A549 (cell line): ENCODE results near the gene STXBP6. TPM values are rescaled to one million over a fixed set of nuclear protein-coding genes. Genes with fewer than 3 reads are reported as not detected.

Experiments
- ATAC-seq, 2 experiments: fragments of 200-7000 bp in 1 of 2; fragments of >200 bp in 1 of 2; cut with Nextera tagmentation in 1 of 2; cut with Tn5 transposase in 1 of 2; 3 replicates each; pipeline versions ENCODE4 v1.8.0 to v1.9.1; 2018 to 2020; ENCODE audit warnings: mild to moderate bottlenecking in 1 of 2, moderate library complexity in 1 of 2
- CTCF ChIA-PET: fragments of 300-600 bp; sonication (Branson Sonifier 250); formaldehyde crosslinking; extraction: SDS; loops from one replicate; lab custom pipeline; 2021; ENCODE audit warnings: antibody characterized with exemption, inconsistent platforms; lab: Yijun Ruan, JAX
- POLR2A ChIA-PET: fragments of 350-600 bp; formaldehyde crosslinking; extraction: SDS; loops from one replicate; lab custom pipeline; 2021; ENCODE audit warnings: antibody characterized with exemption, inconsistent platforms; lab: Yijun Ruan, JAX
- DNase-seq, 2 experiments: peaks; one replicate each; pipeline versions ENCODE4 v3.0.0 to v3.0.0-alpha.2; 2011 to 2016; ENCODE audit warnings: low read depth in 1 of 2, low spot score in 1 of 2
- FAIRE-seq: peaks from 2 replicates; lab custom pipeline; 2011; peaks lifted over from hg19 to GRCh38; lab: Jason Lieb, UNC
- H3K27ac ChIP-seq, 2 experiments: fragments of >200 bp; sonication (Bioruptor Twin); formaldehyde crosslinking; 3 replicates each; pipeline ENCODE4 v1.5.1; 2016 to 2017
- H3K4me1 ChIP-seq: fragments of >200 bp; sonication (Bioruptor Twin); formaldehyde crosslinking; 3 replicates; pipeline ENCODE4 v1.6.1; 2016
- H3K4me2 ChIP-seq: fragments of >200 bp; sonication (Bioruptor Twin); formaldehyde crosslinking; 3 replicates; pipeline ENCODE4 v1.6.1; 2016
- H3K4me3 ChIP-seq: fragments of >200 bp; sonication (Bioruptor Twin); formaldehyde crosslinking; 3 replicates; pipeline ENCODE4 v1.5.1; 2016
- H3K9me3 ChIP-seq: fragments of >200 bp; sonication (Bioruptor Twin); formaldehyde crosslinking; 3 replicates; pipeline ENCODE4 v1.6.1; 2016
- ATOH8 ChIP-seq: fragments of 250-450 bp; sonication (Bioruptor Pico); IDR thresholded peaks from 2 replicates; pipeline ENCODE4 v1.5.0; 2020; ENCODE audit warnings: low read depth, mild to moderate bottlenecking, moderate library complexity
- BHLHE40 ChIP-seq: IDR thresholded peaks from 2 replicates; pipeline ENCODE4 v1.6.1; 2012; ENCODE audit warnings: low read depth, low read length, inconsistent platforms
- EHF ChIP-seq: fragments of 250-450 bp; sonication (Bioruptor Pico); IDR thresholded peaks from 2 replicates; pipeline ENCODE4 v1.5.0; 2020; ENCODE audit warnings: mild to moderate bottlenecking
- FOSB ChIP-seq: fragments of 250-450 bp; sonication (Bioruptor Pico); IDR thresholded peaks from 2 replicates; pipeline ENCODE4 v1.5.0; 2020; ENCODE audit warnings: mild to moderate bottlenecking, moderate library complexity
- FOSL2 ChIP-seq, 2 experiments: fragments of 450-650 bp in 1 of 2; fragments of >200 bp in 1 of 2; sonication (Bioruptor Twin) in 1 of 2; formaldehyde crosslinking; IDR thresholded peaks; 2 replicates each; pipeline versions ENCODE4 v1.5.0 to v1.6.1; 2016 to 2020; ENCODE audit warnings: mild to moderate bottlenecking in 1 of 2, moderate library complexity in 1 of 2
- FOXS1 ChIP-seq: fragments of 250-450 bp; sonication (Bioruptor Pico); IDR thresholded peaks from 2 replicates; pipeline ENCODE4 v1.5.0; 2020; ENCODE audit warnings: mild to moderate bottlenecking, moderate library complexity
- GATA3 ChIP-seq: IDR thresholded peaks from 2 replicates; pipeline ENCODE4 v1.6.1; 2012; ENCODE audit warnings: borderline replicate concordance
- HDAC2 ChIP-seq: fragments of 200-600 bp; sonication (generic); IDR thresholded peaks from 2 replicates; pipeline ENCODE4 v1.6.1; 2016
- HOXB13 ChIP-seq: fragments of 250-450 bp; sonication (Bioruptor Pico); IDR thresholded peaks from 2 replicates; pipeline ENCODE4 v1.5.0; 2020; ENCODE audit warnings: low read depth, mild to moderate bottlenecking, moderate library complexity
- MAX ChIP-seq: IDR thresholded peaks from 2 replicates; pipeline ENCODE4 v1.6.1; 2012
- MAZ ChIP-seq: fragments of 150-350 bp; IDR thresholded peaks from 2 replicates; pipeline ENCODE4 v1.6.1; 2014; ENCODE audit warnings: antibody characterized with exemption, low read depth, low read length, borderline replicate concordance
- PHF8 ChIP-seq: fragments of 200-600 bp; sonication (generic); IDR thresholded peaks from 2 replicates; pipeline ENCODE4 v1.6.1; 2016; ENCODE audit warnings: low read depth, mild to moderate bottlenecking, antibody characterized with exemption, moderate library complexity, borderline replicate concordance
- POLR2A ChIP-seq: IDR thresholded peaks from 2 replicates; pipeline ENCODE4 v1.6.1; 2012; ENCODE audit warnings: mild to moderate bottlenecking, low read length
- RARB ChIP-seq: fragments of 250-450 bp; sonication (Bioruptor Pico); IDR thresholded peaks from 2 replicates; pipeline ENCODE4 v1.8.0; 2021; ENCODE audit warnings: mild to moderate bottlenecking, moderate library complexity
- RCOR1 ChIP-seq: fragments of 150-350 bp; IDR thresholded peaks from 2 replicates; pipeline ENCODE4 v1.6.1; 2014; ENCODE audit warnings: antibody characterized with exemption, low read length, low read depth
- SMC3 ChIP-seq: fragments of >200 bp; sonication (Bioruptor Twin); formaldehyde crosslinking; IDR thresholded peaks from 3 replicates; pipeline ENCODE4 v1.6.1; 2018; ENCODE audit warnings: inconsistent platforms
- TP53 ChIP-seq: fragments of 250-450 bp; sonication (Bioruptor Pico); IDR thresholded peaks from 2 replicates; pipeline ENCODE4 v1.5.0; 2021; ENCODE audit warnings: mild to moderate bottlenecking, moderate library complexity
- ZFP36 ChIP-seq: fragments of 450-650 bp; IDR thresholded peaks from 2 replicates; pipeline ENCODE4 v1.6.1; 2014; ENCODE audit warnings: borderline replicate concordance; ENCODE audit not compliant: partially characterized antibody
- WGBS: methylation state at CpG from one replicate; pipeline ENCODE4 v1.1.6; 2017; ENCODE audit errors: missing lambda C conversion rate; 5-methylcytosine and 5-hydroxymethylcytosine counted together
- polyA plus RNA-seq, 4 experiments: library from polyadenylated mRNA; depleted of rRNA in 3 of 4; stranded (reverse); fragments of >200 nt; fragmentation: RNase III in 1 of 4; extraction: RNeasy Plus Mini Kit Qiagen cat#74134 plus additional on column Dnase treatment in 1 of 4; gene quantifications; 2 replicates in 3 of 4; 3 replicates in 1 of 4; pipeline ENCODE4 v1.2.3, GENCODE V29; 2011 to 2017
- TF ChIP-seq, protein P1 (sequence below): fragments of 450-650 bp; IDR thresholded peaks from 2 replicates; pipeline ENCODE4 v1.6.1; 2014; ENCODE audit warnings: antibody characterized with exemption

Gene STXBP6
- polyA plus RNA-seq, 2 of the 4 experiments (the other 2 are of a cell fraction) = 1.7 to 6.3 TPM

DNA sequence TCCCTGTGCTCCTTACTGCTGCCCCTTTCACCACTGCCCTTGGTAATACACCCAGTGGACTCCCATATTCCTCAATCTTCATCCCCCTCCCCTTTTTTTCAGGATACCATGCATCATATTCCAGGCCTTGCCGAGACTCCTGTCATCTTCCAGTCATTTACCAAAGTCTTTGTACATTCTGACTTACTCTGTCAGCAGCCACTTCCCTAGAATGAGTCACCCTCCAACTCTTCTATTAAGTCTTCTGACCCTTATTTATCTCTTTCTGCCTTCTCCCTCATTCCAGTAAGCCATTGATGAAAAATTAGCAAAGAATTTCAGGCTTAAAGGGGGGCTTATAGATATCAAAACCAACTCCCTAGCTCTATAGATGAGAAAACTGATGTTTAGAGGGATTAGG, 128.0 kb downstream of the STXBP6 start:
- ChIA-PET CTCF (no interaction called here), POLR2A (no interaction called here)
- FAIRE-seq (no peak), ATAC-seq (no peak)
- no peak overlapping the region for H3K4me2 ChIP-seq
- TF ChIP-seq MAZ (no peak), HOXB13 (CRISPR knock-in tag) (no peak), HDAC2 (no peak), FOSL2 (IDR thresholded peaks at IDR 0.05) (no peak), FOSL2 (CRISPR knock-in tag; IDR thresholded peaks at IDR 0.05) (no peak), ZFP36 (no peak), RARB (CRISPR knock-in tag) (no peak), TP53 (CRISPR knock-in tag) (no peak), SMC3 (no peak), BHLHE40 (no peak), POLR2A (no peak)
- TF ChIP-seq, all 56 proteins: peak for 0
- Histone ChIP-seq H3K4me3 (no peak overlapping the region), H3K9me3 (no peaks in the 10 kb centered on the region), H3K4me1 (no peaks in the 10 kb centered on the region), H3K27ac (no peak overlapping the region)
- DNase-seq = no peak
- 8% methylated on average over 1 of the region's 1 CpG for WGBS

DNA sequence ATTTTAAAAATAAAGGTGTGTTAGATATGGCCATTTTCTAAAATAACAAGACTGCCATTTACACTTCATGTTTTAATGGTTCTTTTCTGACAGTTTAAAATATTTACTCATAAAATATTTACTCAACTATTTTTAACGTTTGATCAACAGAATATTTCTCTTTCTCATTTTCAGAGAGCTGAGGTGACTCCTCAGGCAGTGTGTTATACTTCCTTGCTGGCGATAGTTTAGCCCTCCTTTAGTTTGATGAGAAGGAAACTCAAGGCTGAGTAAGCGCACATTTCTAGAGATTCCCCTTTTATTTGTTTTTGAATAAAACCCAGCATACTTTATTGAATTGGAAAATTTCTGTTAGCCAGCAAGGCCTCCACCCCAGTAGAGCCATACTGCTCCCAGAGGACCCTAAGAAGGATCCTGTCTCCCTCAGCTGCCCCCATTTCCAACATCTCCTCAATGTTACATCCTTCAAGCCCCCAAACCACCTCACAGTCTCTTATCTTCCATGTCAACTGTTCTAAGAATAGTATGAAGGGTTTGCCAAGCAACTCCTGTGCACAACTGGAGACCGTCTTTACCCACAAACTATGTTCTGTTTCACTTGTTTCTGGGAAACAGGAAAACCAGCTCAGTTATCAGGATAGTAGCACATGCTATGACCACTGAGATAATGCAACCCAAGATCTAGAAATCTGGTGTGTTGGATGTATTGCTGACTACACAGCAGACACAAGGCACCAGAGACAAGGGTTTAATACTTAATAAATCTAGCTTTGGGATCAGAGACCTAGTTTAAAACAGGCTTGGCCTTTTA, 129.5 kb downstream of the STXBP6 start:
- ChIA-PET POLR2A (no interaction called here), CTCF (no interaction called here)
- no peak for FAIRE-seq
- 0 out of 3 replicates have a peak, but pooled peaks cover 11% of the 10 kb centered on the region for H3K4me1 ChIP-seq
- H3K4me2 ChIP-seq = no peak overlapping the region
- H3K9me3 ChIP-seq = no peaks in the 10 kb centered on the region
- no peak for ATAC-seq
- no peak for DNase-seq
- H3K27ac ChIP-seq = no peak overlapping the region
- 39% methylated on average over 4 of the region's 4 CpGs for WGBS
- H3K4me3 ChIP-seq = no peak overlapping the region
- TF ChIP-seq SMC3 = no peak
- no peak for TF ChIP-seq RCOR1
- TF ChIP-seq FOXS1 = no peak
- TF ChIP-seq EHF = no peak
- no peak for TF ChIP-seq HOXB13 (CRISPR knock-in tag)
- TF ChIP-seq, protein P1, sequence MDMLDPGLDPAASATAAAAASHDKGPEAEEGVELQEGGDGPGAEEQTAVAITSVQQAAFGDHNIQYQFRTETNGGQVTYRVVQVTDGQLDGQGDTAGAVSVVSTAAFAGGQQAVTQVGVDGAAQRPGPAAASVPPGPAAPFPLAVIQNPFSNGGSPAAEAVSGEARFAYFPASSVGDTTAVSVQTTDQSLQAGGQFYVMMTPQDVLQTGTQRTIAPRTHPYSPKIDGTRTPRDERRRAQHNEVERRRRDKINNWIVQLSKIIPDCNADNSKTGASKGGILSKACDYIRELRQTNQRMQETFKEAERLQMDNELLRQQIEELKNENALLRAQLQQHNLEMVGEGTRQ = no peak

DNA sequence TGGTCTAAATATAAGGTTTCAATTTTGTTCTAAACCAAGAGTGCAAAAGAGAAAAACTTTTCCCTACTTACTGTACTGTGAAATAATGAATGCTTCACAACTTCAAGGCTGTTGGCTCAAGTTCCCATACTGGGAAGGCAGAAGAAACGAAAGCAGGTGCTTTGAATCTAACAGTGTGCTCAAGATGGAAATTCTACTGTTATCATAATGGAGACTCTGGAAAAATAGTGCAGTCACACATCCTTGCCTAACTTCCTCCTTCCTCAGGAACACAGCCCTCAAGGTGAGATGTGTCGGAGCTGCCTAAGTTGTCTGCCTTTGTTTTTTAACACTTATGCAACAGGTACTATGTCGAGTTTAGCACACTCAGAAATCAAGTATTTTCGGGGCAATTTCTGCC, 131.1 kb downstream of the STXBP6 start:
- DNase-seq (no peak), FAIRE-seq (no peak), ATAC-seq (no peak)
- Histone ChIP-seq H3K4me1 (0 out of 3 replicates have a peak, but pooled peaks cover 11% of the 10 kb centered on the region), H3K9me3 (no peaks in the 10 kb centered on the region), H3K4me3 (no peak overlapping the region), H3K27ac (no peak overlapping the region), H3K4me2 (no peak overlapping the region)
- CTCF ChIA-PET = no interaction called here
- 34% methylated on average over 4 of the region's 4 CpGs for WGBS
- no peak for TF ChIP-seq GATA3
- TF ChIP-seq FOSB = no peak
- no peak for TF ChIP-seq MAX
- no peak for TF ChIP-seq PHF8
- TF ChIP-seq ATOH8 (CRISPR knock-in tag) = no peak
- no peak for TF ChIP-seq RCOR1
- POLR2A ChIA-PET = no interaction called here
